Spleen (tissue), 11 donors: Measurements from ENCODE around the gene HES1. TPM values are rescaled to one million over a fixed set of nuclear protein-coding genes. Genes with fewer than 3 reads are reported as not detected.

ENCODE experiments used
- DNase-seq: peaks from one replicate; pipeline ENCODE4 v3.0.0-alpha.2; 2020
- H3K27ac ChIP-seq, 8 donors: fragments of 200-600 bp; sonication (generic) in 7 of 8; 1 replicate in 4 of 8; 2 replicates in 4 of 8; pipeline versions ENCODE4 v1.5.0 to v1.8.0; 2016 to 2021; ENCODE audit warnings: inconsistent platforms in 4 of 8, mild to moderate bottlenecking in 4 of 8, moderate library complexity in 1 of 8
- H3K27me3 ChIP-seq, 7 donors: fragments of 200-600 bp; sonication (generic) in 6 of 7; replicated peaks in 1 of 7; 1 replicate in 4 of 7; 2 replicates in 3 of 7; pipeline versions ENCODE4 v1.5.0 to v1.8.0; 2016 to 2021; ENCODE audit warnings: inconsistent platforms in 3 of 7, mild to moderate bottlenecking in 1 of 7
- H3K36me3 ChIP-seq, 6 donors: fragments of 200-600 bp; sonication (generic) in 5 of 6; 1 replicate in 4 of 6; 2 replicates in 2 of 6; pipeline versions ENCODE4 v1.5.0 to v1.8.0; 2016 to 2021; ENCODE audit warnings: inconsistent platforms in 2 of 6
- H3K4me1 ChIP-seq, 6 donors: fragments of 200-600 bp; sonication (generic) in 5 of 6; 1 replicate in 3 of 6; 2 replicates in 3 of 6; pipeline versions ENCODE4 v1.5.0 to v1.8.0; 2016 to 2021; ENCODE audit warnings: inconsistent platforms in 3 of 6
- H3K4me3 ChIP-seq, 8 donors: fragments of 200-600 bp; sonication (generic) in 7 of 8; 1 replicate in 4 of 8; 2 replicates in 4 of 8; pipeline versions ENCODE4 v1.5.0 to v1.8.0; 2016 to 2021; ENCODE audit warnings: inconsistent platforms in 4 of 8, mild to moderate bottlenecking in 4 of 8, moderate library complexity in 2 of 8
- H3K9me3 ChIP-seq, 8 donors: fragments of 200-600 bp; sonication (generic) in 7 of 8; 1 replicate in 4 of 8; 2 replicates in 4 of 8; pipeline versions ENCODE4 v1.5.0 to v1.8.0; 2016 to 2021; ENCODE audit warnings: inconsistent platforms in 4 of 8
- CTCF ChIP-seq, 11 experiments: fragments of 200-600 bp in 7 of 11; fragments of 450-650 bp in 4 of 11; sonication (generic) in 4 of 11; IDR thresholded peaks in 8 of 11; conservative IDR thresholded peaks in 3 of 11; 1 replicate in 7 of 11; 2 replicates in 4 of 11; pipeline versions ENCODE4 v1.4.0 to v1.8.0; 2016 to 2021; ENCODE audit warnings: antibody characterized with exemption in 11 of 11, inconsistent platforms in 4 of 11, mild to moderate bottlenecking in 1 of 11
- POLR2A ChIP-seq, 3 donors: fragments of 450-650 bp; IDR thresholded peaks; one replicate each; pipeline ENCODE4 v1.5.1; 2017; ENCODE audit warnings: antibody characterized with exemption in 3 of 3, mild to moderate bottlenecking in 1 of 3
- POLR2AphosphoS5 ChIP-seq, 3 donors: sonication (generic); formaldehyde crosslinking; IDR thresholded peaks; one replicate each; pipeline ENCODE4 v1.5.1; 2017; ENCODE audit warnings: antibody characterized with exemption in 3 of 3
- WGBS, 5 donors: extraction: QIAGEN DNeasy Blood & Tissue Kit in 3 of 5; methylation state at CpG; one replicate each; pipeline versions ENCODE4 v1.1.5 to v1.1.7; 2013 to 2018; 5-methylcytosine and 5-hydroxymethylcytosine counted together
- intact Hi-C: fragments of 100-400 bp; cut with DNase I; formaldehyde crosslinking; loops from one replicate; pipeline ENCODE4 v1.15.0; 2023; ENCODE audit warnings: low total_unique reads
- polyA plus RNA-seq, 3 donors: library from polyadenylated mRNA; stranded (reverse); fragments of 200-250 nt; gene quantifications; one replicate each; pipeline ENCODE4 v1.2.1, GENCODE V29; 2013
- total RNA-seq, 7 donors: library from RNA; depleted of rRNA in 3 of 7; stranded (reverse); fragments of >200 nt in 3 of 7; fragmentation: NEBNext Ultra II Directional in 4 of 7; extraction: Animal tissue kit (Norgen Biotek cat#: 25700) in 4 of 7; gene quantifications; one replicate each; pipeline versions ENCODE4 v1.1.0 to v1.2.1, GENCODE V29; 2016 to 2021
- donor health status: healthy with polysubstance abuse.
- donor health status: DM: no; HTN: no; CAD: no; lungs with moderate emphysema.
- donor health status: DM: no; HTN: no; CAD: no.
- donor health status: Bipolar disorder and iron deficiency.
- donor health status: healthy.
- donor health status: DM: no; HTN: no; CAD: no.
- donor health status: DM: yes; HTN: yes; CAD: no.

Gene HES1
- total and polyA plus RNA-seq, 10 donors: 17.7 to 59.6 (median 40.0) TPM

GRCh38 chr3:194097141-194097882 lies 38.6 kb upstream of the HES1 start:
- intact Hi-C loops: no loop called here
- no peak for DNase-seq
- H3K9me3 ChIP-seq: no peaks in the 10 kb centered on the region
- H3K27ac ChIP-seq: no peak overlapping the region
- H3K36me3 ChIP-seq: no peaks in the 10 kb centered on the region
- no peak overlapping the region for H3K4me3 ChIP-seq
- H3K27me3 ChIP-seq: no peaks in the 10 kb centered on the region
- 81 to 90% (median 86%) methylated on average over 14 of the region's 14 CpGs for WGBS, 5 donors
- H3K4me1 ChIP-seq: peaks cover 6 to 76% (median 39%) of the 10 kb centered on the region in 6 donors
- TF ChIP-seq CTCF (IDR thresholded peaks at IDR 0.05 in 8 of 11, conservative IDR thresholded peaks at IDR 0.05 in 3 of 11) (no peak), POLR2AphosphoS5 (IDR thresholded peaks at IDR 0.05) (no peak), POLR2A (IDR thresholded peaks at IDR 0.05) (no peak)

GRCh38 chr3:194098081-194098842 lies 37.7 kb upstream of the HES1 start:
- 37 to 58% (median 44%) methylated on average over 10 of the region's 10 CpGs for WGBS, 5 donors
- peaks cover 8 to 80% (median 42%) of the 10 kb centered on the region in 6 donors for H3K4me1 ChIP-seq
- TF ChIP-seq CTCF (IDR thresholded peaks at IDR 0.05 in 8 of 11, conservative IDR thresholded peaks at IDR 0.05 in 3 of 11): no peak
- TF ChIP-seq POLR2A (IDR thresholded peaks at IDR 0.05): no peak
- no peak for TF ChIP-seq POLR2AphosphoS5 (IDR thresholded peaks at IDR 0.05)

GRCh38 chr3:194098843-194099183 lies 37.1 kb upstream of the HES1 start:
- Histone ChIP-seq H3K36me3 (no peaks in the 10 kb centered on the region), H3K9me3 (no peaks in the 10 kb centered on the region), H3K27me3 (no peaks in the 10 kb centered on the region), H3K27ac (no peak overlapping the region), H3K4me3 (no peak overlapping the region), H3K4me1 (peaks cover 8 to 80% (median 44%) of the 10 kb centered on the region in 6 donors)
- WGBS, 5 donors: 78 to 83% (median 81%) methylated on average over 4 of the region's 4 CpGs
- intact Hi-C loops: no loop called here
- TF ChIP-seq POLR2A (IDR thresholded peaks at IDR 0.05) (no peak), CTCF (IDR thresholded peaks at IDR 0.05 in 8 of 11, conservative IDR thresholded peaks at IDR 0.05 in 3 of 11) (no peak), POLR2AphosphoS5 (IDR thresholded peaks at IDR 0.05) (no peak)
- DNase-seq: no peak

More at GRCh38 chr3:194098081-194098842, 37.7 kb upstream of the HES1 start:
- intact Hi-C loops: no loop called here
- H3K27ac ChIP-seq: peak overlapping the region in 2 of 8 donors; percentile 10 to 11
- H3K9me3 ChIP-seq: no peaks in the 10 kb centered on the region
- no peak overlapping the region for H3K4me3 ChIP-seq
- H3K27me3 ChIP-seq: no peaks in the 10 kb centered on the region
- no peak for DNase-seq
- H3K36me3 ChIP-seq: no peaks in the 10 kb centered on the region

GRCh38 chr3:194099215-194099614 lies 36.7 kb upstream of the HES1 start:
- peaks cover 8 to 80% (median 46%) of the 10 kb centered on the region in 6 donors for H3K4me1 ChIP-seq
- no peaks in the 10 kb centered on the region for H3K36me3 ChIP-seq
- no peak for DNase-seq
- H3K4me3 ChIP-seq: no peak overlapping the region
- H3K27me3 ChIP-seq: no peaks in the 10 kb centered on the region
- 50 to 60% (median 51%) methylated on average over 10 of the region's 10 CpGs for WGBS, 5 donors
- H3K27ac ChIP-seq: no peak overlapping the region
- intact Hi-C loops: no loop called here
- TF ChIP-seq CTCF (IDR thresholded peaks at IDR 0.05 in 8 of 11, conservative IDR thresholded peaks at IDR 0.05 in 3 of 11) (no peak), POLR2A (IDR thresholded peaks at IDR 0.05) (no peak), POLR2AphosphoS5 (IDR thresholded peaks at IDR 0.05) (no peak)
- H3K9me3 ChIP-seq: no peaks in the 10 kb centered on the region
